Adipocyte (in vitro differentiated cells): Measurements from ENCODE around the gene PLD1.

ENCODE experiments used
- DNase-seq: peaks from one replicate; pipeline ENCODE4 v3.0.0-alpha.2; 2015; ENCODE audit warnings: low read depth
- H3K27me3 ChIP-seq: replicated peaks from 2 replicates; pipeline ENCODE4 v1.7.0; 2013; ENCODE audit warnings: mild to moderate bottlenecking, low read length, moderate library complexity; ENCODE audit not compliant: control insufficient read depth, insufficient read depth
- H3K36me3 ChIP-seq: 2 replicates; pipeline ENCODE4 v1.7.0; 2013; ENCODE audit warnings: low read length, mild to moderate bottlenecking, moderate library complexity; ENCODE audit not compliant: control insufficient read depth, insufficient read depth, severe bottlenecking
- H3K4me1 ChIP-seq: 2 replicates; pipeline ENCODE4 v1.7.0; 2013; ENCODE audit warnings: mild to moderate bottlenecking, low read length, moderate library complexity; ENCODE audit not compliant: control insufficient read depth, insufficient read depth
- H3K4me3 ChIP-seq: 2 replicates; pipeline ENCODE4 v1.7.0; 2013; ENCODE audit warnings: mild to moderate bottlenecking, low read length, moderate library complexity
- H3K9ac ChIP-seq: 2 replicates; pipeline ENCODE4 v1.7.0; 2013; ENCODE audit warnings: mild to moderate bottlenecking, low read length, moderate library complexity
- H3K9me3 ChIP-seq: 2 replicates; pipeline ENCODE4 v1.7.0; 2013; ENCODE audit warnings: mild to moderate bottlenecking, low read length, moderate library complexity; ENCODE audit not compliant: control insufficient read depth

The PLD1 gene

DNA sequence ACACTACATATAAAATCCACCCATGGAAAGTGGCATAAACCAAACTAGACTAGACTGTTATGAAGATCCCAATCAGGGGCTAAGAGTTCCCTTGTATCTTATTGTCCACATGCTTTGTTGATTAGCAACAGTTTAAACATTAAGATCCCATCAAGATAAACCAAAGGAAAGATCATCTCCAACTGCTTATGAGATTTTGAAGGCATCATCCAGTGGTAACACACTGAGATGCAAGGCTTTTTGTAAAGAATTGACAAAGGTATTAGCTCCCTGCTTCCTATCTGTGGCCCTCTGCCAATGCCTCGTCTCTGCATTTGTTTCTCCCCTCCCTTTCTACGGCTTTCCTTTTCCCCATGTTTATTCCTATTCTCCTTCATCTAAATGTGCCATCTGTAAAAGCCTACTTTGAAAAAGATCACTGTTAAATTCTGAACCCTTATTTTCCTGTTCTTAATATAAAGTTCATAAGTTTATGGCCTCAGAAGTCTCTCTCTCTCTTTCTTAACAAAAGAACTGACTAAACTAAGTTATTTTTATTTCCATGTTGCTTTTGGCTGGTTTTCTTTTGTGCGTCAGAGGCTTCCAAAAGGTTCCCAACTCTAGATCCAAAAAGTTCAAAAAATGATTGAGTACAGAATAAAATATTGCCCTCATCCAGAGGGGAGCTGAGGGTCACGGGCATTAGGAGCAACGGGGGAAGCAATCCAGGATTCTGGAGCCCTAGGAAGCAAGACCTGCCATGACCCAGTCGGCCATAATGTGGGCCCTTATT lies 5.5 kb downstream of the PLD1 start:
- Histone ChIP-seq H3K9me3 (no peaks in the 10 kb centered on the region), H3K36me3 (no peaks in the 10 kb centered on the region), H3K4me1 (peaks cover 59% of the 10 kb centered on the region), H3K9ac (peak overlapping the region; percentile 67), H3K4me3 (peak overlapping the region; percentile 58), H3K27me3 (no peaks in the 10 kb centered on the region)
- peak; percentile 45 for DNase-seq

- Histone ChIP-seq H3K4me3 (no peak overlapping the region), H3K27me3 (no peaks in the 10 kb centered on the region), H3K9me3 (no peaks in the 10 kb centered on the region), H3K9ac (no peak overlapping the region), H3K4me1 (peaks cover 50% of the 10 kb centered on the region), H3K36me3 (no peaks in the 10 kb centered on the region)
- no peak for DNase-seq
Observed at GRCh38 chr3:171803044-171803443, 7.2 kb downstream of the PLD1 start.

- Histone ChIP-seq H3K4me1 (peaks cover 52% of the 10 kb centered on the region), H3K9me3 (no peaks in the 10 kb centered on the region), H3K27me3 (no peaks in the 10 kb centered on the region), H3K4me3 (no peak overlapping the region), H3K9ac (no peak overlapping the region), H3K36me3 (no peaks in the 10 kb centered on the region)
- no peak for DNase-seq
Observed at GRCh38 chr3:171802590-171802956, 7.7 kb downstream of the PLD1 start.

DNA sequence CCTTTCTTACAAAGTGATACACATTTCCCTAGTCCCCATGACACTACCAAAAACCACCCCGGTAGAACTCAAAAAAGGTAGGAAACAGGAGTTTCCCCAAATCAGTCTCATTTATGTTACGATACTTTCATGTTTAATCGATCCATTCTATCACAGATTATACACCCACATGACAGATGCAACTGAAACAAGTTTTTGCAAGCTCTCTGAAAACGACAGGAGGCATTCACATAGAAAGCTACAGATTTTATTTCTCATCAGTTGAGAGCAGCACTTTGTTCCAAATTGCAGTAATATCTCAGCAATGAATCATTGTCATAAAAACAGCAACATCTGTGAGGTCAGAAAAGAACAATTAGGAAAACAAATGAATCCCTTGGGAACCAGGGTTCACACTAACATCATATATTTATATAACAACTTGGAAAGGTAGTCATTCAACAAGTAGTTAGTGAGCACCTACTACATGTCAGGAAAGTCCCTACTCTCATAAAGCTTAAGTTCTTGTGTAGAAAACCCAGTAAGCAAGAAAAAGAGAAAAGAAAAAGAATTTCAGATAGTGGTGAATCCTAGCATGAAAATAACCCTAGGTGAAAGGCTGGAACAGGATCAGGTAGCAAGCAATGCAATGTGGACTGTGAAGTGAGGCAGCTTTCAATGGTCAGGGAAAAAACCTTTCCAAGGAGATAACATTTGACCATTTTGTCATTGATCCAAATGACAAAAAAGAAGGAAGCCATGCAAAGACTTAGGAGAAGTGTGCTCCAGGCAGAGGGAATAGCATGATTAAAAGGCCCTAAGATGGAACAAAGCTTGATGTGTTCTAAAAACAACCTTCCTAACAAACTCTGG lies 8.3 kb downstream of the PLD1 start:
- Histone ChIP-seq H3K9ac (peak overlapping the region; percentile 35), H3K4me1 (peaks cover 55% of the 10 kb centered on the region), H3K4me3 (no peak overlapping the region), H3K9me3 (no peaks in the 10 kb centered on the region), H3K36me3 (no peaks in the 10 kb centered on the region), H3K27me3 (no peaks in the 10 kb centered on the region)
- peak; percentile 79 for DNase-seq

- H3K36me3 ChIP-seq: no peaks in the 10 kb centered on the region
- peaks cover 31% of the 10 kb centered on the region for H3K4me1 ChIP-seq
- H3K4me3 ChIP-seq: no peak overlapping the region
Observed at GRCh38 chr3:171799501-171799900, 10.8 kb downstream of the PLD1 start.

GRCh38 chr3:171797873-171798272 lies 12.4 kb downstream of the PLD1 start:
- no peaks in the 10 kb centered on the region for H3K27me3 ChIP-seq
- no peak for DNase-seq
- no peaks in the 10 kb centered on the region for H3K36me3 ChIP-seq
- no peak overlapping the region for H3K9ac ChIP-seq
- H3K4me1 ChIP-seq: peaks cover 27% of the 10 kb centered on the region
- H3K9me3 ChIP-seq: no peaks in the 10 kb centered on the region
- no peak overlapping the region for H3K4me3 ChIP-seq

More at GRCh38 chr3:171799501-171799900, 10.8 kb downstream of the PLD1 start:
- Histone ChIP-seq H3K9me3 (no peaks in the 10 kb centered on the region), H3K27me3 (no peaks in the 10 kb centered on the region), H3K9ac (no peak overlapping the region)
- no peak for DNase-seq

DNA sequence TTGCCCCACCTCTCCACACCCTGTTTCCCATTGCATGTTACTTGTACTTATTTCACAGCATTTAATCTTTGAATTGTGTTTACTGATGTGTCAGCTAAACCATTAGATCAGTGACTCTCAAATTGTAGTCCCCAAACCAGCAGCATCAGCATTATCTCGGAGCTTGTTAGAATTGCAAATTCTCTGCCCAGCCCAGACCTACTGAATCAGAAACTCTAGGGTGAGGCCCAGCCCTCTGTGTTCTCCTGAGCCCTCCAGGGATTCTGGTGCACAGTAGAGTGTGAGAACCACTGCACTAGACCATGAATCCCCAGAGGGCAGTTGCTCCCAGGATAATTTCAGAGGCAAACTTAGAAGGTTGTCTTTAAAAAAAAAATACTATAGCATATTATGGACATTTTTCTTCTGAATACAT lies 13.0 kb downstream of the PLD1 start:
- no peak overlapping the region for H3K4me3 ChIP-seq
- DNase-seq: no peak
- no peaks in the 10 kb centered on the region for H3K36me3 ChIP-seq
- H3K9ac ChIP-seq: no peak overlapping the region
- H3K9me3 ChIP-seq: no peaks in the 10 kb centered on the region
- H3K4me1 ChIP-seq: peaks cover 22% of the 10 kb centered on the region
- no peaks in the 10 kb centered on the region for H3K27me3 ChIP-seq

DNA sequence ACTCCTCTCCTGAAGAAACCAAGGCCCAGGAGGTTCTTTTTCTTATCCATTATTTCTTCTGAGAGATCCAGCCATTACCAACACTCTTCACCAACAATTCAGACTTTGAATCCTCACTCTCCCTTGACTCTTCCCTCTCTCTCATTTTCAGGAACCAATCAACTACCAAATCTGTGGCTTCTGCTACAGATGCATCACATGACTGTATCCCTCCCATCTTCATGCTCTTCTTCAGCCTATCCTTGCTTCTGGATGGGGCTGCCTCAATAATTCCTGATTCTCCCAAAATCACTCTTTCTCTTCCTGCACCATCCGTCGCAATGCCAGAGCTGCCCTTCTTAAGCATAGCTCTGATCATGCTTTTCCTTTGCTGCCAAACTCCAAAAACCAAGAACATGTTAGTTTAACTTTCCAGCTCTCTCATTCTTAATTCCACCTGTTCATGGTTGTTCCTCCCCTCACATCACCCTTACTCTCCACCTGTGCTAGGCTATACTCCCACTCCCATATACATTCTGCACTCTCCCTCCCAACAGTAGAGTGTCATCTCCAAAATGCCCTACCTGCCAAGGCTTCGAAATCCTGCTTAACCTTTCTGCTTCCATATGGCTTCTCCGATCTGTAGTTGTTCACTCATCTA lies 13.5 kb downstream of the PLD1 start:
- peaks cover 17% of the 10 kb centered on the region for H3K4me1 ChIP-seq
- no peak overlapping the region for H3K9ac ChIP-seq
- H3K4me3 ChIP-seq: no peak overlapping the region
- DNase-seq: no peak
- no peaks in the 10 kb centered on the region for H3K36me3 ChIP-seq
- H3K9me3 ChIP-seq: no peaks in the 10 kb centered on the region
- H3K27me3 ChIP-seq: no peaks in the 10 kb centered on the region

- no peaks in the 10 kb centered on the region for H3K9me3 ChIP-seq
Observed at GRCh38 chr3:171792531-171792930, 17.8 kb downstream of the PLD1 start.

DNA sequence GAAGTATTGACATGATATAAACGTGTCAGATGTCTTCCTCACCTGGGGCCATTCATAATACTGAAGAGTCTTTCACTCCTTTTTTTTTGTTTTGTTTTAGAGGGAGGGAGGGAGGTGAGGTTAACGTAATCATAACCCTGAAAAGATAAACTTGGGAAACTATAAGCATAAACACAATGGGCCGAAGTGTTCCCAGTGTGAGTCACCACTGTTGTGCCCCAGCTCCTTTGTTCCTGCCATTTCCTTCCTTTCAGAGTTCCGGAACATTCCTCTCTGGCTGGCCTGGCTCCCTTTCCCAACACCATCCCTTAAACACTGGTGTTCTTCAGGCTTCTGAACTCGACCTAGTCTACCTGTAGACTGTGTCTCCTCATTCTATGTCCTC lies 18.6 kb downstream of the PLD1 start:
- no peak for DNase-seq
- no peaks in the 10 kb centered on the region for H3K36me3 ChIP-seq
- peaks cover 9% of the 10 kb centered on the region for H3K4me1 ChIP-seq
- no peak overlapping the region for H3K9ac ChIP-seq
- no peaks in the 10 kb centered on the region for H3K27me3 ChIP-seq
- H3K9me3 ChIP-seq: no peaks in the 10 kb centered on the region
- no peak overlapping the region for H3K4me3 ChIP-seq

More at GRCh38 chr3:171792531-171792930, 17.8 kb downstream of the PLD1 start:
- Histone ChIP-seq H3K27me3 (no peaks in the 10 kb centered on the region), H3K36me3 (no peaks in the 10 kb centered on the region), H3K4me3 (no peak overlapping the region), H3K4me1 (peaks cover 11% of the 10 kb centered on the region), H3K9ac (no peak overlapping the region)
- DNase-seq: no peak
